Stimulated activated CD4-positive, alpha-beta T cell treated with anti-CD3 and anti-CD28 coated beads, Interleukin-1b, Interleukin-23, amount 100 ng/mL, for 1 hour (primary cell): ENCODE results near the gene DAGLB.
"Not testable (repeated sequence)": the region's sequence is repeated elsewhere in the genome, so short reads cannot be mapped to it uniquely, and the experiment has no call there.

ENCODE experiments used
- DNase-seq, 2 donors: peaks; one replicate each; pipeline ENCODE4 v3.0.0-alpha.2; 2020; ENCODE audit warnings: low read depth in 2 of 2

Gene DAGLB

DNA sequence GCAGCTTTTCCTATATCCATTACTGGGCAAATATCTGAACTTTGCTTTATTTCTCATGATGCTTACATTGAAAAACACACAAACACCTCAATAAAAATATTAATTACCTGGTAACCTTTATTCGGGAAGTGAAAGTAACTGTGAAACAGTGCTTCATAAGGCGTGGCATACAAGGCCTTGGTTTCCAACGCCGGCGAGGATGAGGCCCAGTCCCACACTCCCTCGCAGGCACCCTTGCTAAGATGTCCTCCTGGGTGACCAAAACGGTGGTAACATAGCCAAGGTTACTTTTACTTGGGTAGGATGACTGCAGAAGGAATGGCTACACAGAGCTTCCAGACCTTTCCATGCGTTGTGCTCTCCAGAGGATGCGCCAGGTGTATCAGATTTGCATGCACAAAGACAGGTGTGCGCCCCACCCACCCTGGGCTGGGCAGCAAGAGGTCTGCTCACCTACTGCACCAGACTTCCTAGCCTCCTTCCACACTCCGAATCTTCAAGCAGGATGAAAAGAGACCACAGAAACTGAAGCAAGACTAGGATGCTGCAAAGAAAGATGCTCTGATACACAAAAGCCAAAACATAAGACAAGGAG is 13.3 kb upstream of the DAGLB start:
- DNase-seq, result no peak

DNA sequence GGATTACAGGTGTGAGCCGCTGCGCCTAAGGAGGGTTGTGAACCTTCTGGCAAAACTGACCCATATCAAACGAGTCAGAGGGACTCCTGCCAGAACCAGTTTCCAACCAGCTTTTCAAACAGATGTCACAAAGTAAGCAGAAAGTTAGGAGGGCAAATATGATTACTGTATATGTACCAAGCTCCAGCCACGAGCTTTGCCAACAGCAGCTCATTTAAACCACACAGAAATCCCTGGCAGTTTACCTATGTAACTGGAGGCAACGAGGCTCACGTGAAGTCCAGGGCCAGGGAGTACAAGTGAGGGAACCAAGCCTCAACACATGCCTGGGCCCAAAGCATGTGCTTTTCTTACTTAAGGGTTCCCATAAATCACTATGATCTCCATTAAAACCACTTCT is 12.5 kb upstream of the DAGLB start:
- no peak for DNase-seq

DNA sequence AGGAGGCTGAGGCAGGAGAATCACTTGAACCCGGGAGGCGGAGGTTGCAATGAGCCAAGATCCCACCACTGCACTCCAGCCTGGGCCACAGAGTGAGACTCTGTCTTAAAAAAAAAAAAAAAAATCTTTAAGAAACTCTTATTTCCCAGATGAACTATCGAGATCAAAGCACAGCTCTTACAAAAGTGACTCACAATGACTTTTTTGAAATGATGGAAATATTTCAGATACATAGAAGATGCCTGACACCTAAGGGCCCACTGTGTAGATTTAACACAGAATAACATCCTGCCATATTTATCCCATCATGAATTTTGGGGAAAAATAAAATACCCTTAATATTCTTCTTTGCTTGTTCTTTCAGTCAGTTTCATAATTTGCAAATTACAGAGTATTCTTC is 10.9 kb upstream of the DAGLB start:
- not testable (repeated sequence) for DNase-seq

DNA sequence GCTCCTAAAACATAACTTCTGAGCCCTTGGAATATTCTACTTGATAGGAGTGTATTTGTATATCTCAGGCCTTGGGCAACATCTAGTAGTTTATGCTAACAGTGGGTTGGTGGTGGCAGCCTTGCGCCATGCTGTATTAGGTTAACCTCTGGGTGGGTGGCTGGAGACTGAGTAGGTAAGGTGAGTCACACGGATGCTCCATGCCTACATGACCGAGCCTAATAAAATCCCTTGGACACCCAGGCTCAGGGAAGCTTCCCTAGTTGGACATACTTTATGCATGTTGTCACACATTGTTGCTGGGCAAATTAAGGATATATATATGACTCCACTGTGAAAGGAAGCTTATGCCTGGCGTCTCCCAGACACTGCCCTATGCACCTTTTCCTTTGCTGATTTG is 6.0 kb upstream of the DAGLB start:
- no peak for DNase-seq

DNA sequence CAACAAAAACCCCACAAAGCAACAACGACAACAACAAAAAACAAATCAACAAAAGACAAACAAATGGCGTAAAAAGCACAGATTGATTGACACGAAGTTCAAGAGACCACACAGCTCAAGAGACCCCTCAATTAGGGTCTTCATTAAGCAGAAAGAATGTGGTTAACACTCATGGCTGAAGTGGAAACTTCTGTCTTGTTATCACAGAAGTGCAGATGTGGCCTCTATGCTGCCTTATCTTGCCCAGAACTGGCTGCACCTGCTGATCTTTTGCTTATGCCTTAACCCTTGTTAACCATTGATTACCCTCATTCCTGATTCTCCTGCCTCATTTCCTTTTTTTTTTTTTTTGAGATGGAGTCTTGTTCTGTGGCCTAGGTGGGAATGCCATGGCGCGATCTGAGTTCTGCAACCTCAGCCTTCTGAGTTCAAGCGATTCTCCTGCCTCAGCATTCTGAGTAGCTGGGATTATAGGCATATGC is 3.5 kb upstream of the DAGLB start:
- DNase-seq, result no peak

DNA sequence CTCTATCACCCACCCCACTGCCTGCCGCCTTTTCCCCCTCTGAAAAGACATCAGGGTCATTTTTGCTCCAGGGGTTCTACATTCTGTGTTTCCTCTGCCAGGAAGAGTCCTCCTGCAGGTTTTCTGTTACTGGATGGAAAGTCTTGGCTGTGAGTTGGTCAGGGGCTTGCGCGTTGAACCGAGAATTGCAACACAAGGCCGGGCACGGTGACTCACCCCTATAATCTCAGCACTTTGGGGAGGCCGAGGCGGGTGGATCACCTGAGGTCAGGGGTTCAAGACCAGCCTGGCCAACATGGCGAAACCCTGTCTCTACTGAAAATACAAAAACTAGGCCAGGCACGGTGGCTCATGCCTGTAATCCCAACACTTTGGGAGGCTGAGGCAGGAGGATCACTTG is 2.8 kb upstream of the DAGLB start:
- not testable (repeated sequence) for DNase-seq

DNA sequence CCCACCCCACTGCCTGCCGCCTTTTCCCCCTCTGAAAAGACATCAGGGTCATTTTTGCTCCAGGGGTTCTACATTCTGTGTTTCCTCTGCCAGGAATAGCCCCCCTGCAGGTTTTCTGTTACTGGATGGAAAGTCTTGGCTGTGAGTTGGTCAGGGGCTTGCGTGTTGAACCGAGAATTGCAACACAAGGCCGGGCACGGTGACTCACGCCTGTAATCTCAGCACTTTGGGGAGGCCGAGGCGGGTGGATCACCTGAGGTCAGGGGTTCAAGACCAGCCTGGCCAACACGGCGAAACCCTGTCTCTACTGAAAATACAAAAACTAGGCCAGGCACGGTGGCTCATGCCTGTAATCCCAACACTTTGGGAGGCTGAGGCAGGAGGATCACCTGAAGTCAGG is 2.1 kb upstream of the DAGLB start:
- DNase-seq, result not testable (repeated sequence)

DNA sequence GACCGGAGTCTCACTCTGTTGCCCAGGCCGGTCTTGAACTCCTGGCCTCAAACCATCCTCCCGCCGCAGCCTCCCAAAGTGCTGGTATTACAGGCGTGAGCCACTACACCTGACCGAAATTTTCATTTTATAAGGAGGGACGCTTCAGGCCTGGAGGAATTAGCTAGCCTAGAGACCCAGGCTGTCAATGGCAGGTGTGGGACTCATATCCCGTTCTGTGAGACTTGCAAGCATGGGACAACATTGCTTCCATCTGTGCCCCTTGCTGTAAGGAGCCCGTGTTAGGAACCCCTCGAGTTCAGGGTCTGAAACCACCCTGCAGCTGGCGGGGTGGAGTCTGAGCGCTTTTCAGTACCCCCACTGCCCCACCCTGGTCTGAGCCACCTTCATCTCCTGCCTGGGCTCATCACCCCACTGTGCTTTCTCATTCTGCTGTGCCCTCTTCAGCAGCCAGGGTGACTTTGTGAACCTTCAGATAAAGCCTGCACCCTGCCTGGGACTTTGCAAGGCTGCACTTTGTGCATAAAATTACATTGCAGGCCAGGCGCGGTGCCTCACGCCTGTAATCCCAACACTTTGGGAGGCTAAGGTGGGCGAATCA is 1.3 kb upstream of the DAGLB start:
- DNase-seq, result no peak

DNA sequence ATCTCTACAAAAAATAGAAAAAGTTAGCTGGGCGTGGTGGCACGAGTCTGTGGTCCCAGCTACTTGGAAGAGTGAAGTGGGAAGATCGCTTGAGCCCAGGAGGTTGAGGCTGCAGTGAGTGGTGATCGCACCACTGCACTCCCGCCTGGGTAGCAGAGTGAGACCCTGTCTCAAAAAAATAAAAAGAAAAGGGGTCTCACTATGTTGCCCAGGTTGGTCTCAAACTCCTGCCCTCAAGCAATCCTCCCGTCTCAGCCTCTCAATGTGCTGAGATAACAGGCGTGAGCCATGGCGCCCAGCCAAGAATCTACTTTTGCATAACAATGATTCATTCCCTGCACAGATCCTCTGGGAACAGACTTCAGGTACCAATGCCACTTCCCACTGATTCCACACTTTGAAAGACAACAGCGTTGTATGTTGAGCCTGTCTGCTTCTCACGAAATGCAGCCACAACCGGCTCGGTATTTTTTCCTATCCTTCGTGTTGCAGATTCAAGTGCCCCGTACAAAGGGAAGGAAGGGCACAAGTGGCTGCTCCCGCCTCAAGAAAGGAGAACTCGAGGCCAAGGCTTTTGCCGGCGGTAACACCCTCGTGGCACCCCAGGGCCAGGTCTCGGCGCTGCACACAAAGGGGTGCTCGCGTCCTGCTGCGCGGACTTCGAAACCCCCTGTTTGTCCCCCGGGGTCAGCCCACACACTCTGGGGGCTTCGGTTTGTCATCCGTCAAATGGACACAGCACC is 745 bp downstream of the DAGLB start:
- DNase-seq, result no peak

DNA sequence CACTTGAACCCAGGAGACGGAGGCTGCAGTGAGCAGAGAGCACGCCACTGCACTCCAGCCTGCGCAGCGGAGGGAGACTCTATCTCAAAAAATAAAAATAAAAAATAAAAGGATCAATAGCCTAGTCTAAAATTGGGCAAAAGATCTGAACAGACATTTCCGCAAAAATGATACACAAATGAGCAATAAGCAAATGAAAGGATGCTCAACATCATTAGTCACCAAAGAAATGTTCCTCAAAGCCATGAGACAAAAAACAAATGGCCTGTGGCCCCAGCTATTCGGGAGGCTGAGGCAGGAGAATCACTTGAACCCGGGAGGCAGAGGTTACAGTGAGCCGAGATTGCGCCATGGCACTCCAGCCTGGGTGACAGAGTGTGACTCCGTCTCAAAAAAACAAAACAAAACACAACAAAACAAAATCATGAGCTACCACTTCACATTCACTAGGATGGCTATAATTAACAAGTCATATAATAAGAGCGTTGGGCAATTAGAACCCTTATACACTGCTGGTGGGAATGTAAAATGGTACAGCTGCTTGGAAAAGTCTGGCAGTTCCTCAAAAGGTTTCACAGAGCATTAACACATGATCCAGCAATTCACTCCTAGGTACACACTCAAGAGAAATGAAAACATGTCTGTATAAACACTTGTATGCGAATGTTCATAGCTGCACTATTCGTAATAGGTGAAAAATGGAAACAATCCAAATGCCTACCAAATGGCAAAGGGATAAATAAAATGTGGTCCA is 3.1 kb downstream of the DAGLB start:
- no peak for DNase-seq

DNA sequence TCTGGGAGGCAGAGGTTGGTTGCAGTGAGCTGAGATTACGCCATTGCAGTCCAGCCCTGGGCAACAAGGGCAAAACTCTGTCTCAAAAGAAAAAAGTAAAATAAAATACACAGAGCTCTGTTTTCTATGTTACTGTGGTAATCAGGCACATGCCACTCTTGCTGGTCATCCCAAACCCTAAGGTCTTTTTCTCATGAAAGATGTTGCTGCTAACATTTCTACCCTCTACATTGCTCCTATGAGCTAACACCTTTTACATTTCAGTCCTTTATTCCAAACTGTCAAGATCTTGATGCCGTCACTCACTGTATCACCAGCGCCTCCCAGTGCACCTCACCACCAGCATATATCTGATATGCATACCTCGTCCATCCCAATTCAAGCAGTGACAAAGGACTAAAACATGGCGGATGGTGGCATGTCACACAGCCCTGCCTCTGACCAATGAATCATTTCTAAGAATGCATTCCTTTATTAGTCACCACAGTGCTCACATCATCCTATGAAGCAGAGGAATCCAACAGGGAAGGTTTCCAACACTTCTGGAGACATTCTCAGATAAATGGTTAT is 4.3 kb downstream of the DAGLB start:
- DNase-seq, result no peak

DNA sequence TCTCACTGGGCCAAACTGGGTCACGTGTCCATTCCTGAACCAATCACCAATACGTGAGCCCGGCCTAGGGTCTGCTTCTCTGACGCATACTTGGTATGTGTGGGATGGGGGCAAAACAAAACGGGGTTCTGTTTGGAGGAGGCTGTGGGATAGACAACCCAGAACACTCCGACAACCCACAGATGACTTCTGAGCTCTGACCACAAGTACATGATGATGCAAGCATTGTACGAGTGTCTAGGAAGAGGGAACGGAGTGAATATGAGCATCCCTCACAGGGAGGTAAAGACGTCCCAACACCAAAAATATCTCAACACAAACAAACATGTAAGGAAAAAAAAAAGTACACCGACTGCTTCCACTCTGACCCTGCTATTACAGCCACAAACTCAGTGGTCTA is 5.6 kb downstream of the DAGLB start:
- no peak for DNase-seq

DNA sequence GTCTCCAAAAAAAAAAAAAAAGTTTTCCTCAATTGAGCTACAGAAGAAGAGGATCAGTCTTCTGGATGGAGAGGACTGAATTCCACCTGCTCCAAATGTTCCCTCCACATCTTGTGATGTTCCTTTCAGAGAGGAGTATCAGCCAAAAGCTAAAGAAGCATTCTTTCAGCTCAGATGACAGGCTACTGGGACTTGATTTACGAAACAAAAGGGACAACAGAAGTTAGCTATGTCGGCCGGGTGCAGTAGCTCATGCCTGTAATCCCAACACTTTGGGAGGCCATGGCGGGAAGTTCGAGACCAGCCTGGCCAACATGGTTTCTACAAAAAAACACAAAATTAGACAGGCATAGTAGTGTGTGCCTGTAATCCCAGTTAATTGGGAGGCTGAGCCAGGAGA is 7.4 kb downstream of the DAGLB start:
- no peak for DNase-seq

DNA sequence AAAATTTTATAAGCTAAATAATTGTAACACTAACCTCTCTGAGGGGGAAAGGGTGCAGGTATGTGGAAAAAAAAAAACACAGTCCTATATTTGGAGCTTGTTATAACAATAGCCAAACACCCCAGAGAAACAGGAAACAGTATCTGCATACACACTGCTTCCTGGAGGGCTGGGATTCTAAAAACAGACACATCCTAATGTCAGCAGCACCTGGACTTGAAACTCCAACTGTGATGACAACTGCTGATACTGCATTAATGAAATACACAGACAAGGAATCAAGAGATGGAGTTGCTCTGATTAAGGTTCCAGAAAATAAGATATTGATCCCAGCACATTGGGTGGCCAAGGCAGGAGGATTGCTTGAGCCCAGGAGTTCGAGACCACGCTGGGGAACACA is 9.3 kb downstream of the DAGLB start:
- DNase-seq, result no peak

DNA sequence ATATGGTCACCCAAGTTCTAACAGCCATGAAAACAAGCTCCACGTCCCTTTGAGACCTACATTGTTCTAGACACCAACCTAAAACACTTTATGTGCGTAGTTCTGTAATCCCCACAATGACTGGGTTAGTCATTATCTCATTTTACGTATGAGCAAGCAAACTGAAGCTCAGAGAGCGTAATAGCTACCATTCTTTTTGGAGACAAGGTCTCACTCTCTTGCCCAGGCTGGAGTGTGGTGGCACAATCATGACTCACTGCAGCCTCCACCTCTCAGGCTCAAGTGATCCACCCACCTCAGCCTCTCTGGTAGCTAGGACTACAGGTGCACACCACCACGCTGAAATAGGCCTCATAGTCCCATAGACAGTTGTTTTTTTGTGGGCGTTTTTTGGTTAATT is 10.5 kb downstream of the DAGLB start:
- no peak for DNase-seq

DNA sequence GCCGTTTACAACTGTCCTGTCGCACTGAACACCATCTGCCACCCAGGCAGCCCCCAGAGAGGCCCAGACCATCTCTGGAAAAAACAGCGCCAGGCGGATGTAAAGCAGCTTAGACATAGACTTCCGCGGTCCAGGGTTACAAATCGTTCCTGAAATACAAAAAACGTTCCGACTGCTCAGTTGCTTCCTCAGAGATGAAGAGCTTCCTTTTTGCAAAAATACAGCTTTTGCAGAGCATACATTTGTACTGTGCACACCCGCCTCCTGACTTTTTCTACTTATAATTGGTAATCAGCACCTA is 11.4 kb downstream of the DAGLB start:
- peak in 1 of 2 donors; percentile 10 for DNase-seq

DNA sequence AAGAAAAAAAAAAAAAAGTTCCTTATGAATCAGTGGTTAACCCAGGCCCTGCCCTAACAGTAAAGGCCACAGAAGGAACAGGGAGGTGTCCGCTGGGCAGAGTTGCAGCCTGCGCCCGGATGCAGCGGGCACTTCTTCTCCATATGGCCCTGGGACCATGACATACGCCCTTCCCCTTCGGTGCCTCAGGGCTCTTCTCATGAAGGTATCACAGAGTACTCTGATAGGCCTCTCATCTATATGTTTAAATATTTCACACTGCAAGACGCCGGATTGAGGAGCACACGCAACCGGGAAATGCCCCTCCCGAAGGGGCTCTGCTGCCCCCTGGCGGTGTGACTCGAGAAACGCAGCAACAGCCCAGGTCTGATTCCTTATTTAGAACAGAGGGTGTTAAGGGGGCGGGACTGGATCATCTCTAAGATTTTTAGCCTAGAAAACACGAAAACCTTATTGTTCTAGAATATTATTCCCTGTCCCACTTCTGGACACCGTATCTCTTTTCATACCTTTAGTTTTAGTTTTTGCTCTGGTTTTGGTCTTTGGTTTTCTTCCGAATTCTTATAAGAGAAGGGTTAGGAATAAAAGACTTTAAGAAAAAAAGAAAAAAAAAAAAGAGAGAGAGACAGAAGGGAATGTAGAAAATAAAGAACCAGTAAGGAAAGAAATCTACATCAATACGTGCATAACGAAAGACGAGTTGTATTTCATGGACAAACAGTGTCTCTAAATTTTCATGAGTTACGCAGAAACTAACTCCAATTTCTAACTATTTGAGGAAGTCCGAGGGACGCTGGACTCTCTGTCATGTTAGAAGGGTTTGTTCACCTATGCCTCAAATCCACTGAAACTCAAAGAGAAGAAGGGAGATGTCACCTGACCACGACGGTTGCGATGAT is 12.0 kb downstream of the DAGLB start:
- DNase-seq, result peak; percentile 69 to 87

DNA sequence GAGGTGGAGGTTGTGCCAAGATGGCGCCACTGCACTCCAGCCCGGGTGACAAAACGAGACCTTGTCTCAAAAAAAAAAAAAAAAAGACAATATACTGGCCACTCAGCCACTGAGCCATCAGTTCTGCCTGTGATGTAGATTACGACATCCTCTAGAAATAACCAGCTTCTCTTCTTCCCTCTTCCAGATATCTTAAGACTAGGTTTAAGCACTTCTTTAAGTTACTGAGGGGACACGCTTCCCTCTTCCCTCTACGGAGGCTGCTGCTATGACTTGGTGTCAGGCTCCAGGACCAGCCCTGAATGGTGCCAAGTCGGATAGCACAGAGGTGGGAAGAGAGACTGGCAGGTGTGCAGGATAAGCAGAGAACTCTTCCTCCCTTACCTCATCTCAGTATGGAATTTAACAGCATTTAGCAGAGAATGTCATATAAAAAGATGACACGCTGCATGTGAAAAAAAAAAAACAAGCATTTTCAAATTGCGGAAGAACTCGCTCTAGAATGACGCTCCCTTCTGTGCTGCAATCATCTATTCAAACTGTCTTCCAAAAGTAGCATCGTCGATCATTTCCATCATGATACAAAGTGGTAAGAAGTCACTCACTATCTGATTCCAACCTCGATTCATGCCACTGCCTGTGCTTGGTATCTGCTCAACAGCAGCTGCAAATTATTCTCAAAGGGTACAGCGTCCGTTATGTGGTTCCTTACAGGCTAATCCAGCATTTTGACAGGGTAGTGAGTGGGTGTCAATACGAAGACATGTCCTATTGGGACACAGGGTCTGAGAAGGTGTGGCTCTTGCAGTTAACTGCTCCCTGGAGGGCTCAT is 13.8 kb downstream of the DAGLB start:
- DNase-seq, result no peak

DNA sequence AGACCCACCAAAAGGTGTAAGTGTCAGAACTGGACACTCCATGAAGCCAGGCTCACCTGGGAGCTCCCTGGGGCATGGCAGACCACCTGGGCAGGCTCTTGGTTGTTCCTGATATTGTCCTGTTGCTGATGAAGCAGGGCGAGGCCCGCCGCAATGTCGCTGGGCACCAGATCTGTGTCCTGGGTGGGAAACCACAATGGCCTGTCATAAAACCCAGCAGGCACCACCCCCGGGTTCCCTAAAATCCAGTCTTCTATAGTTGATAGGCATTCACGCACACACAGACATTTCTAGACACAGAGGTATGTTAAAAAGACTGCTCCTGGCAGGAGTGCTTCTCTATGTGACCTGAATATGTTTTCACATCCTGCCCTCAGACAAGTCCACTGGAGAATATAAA is 15.0 kb downstream of the DAGLB start:
- no peak for DNase-seq

DNA sequence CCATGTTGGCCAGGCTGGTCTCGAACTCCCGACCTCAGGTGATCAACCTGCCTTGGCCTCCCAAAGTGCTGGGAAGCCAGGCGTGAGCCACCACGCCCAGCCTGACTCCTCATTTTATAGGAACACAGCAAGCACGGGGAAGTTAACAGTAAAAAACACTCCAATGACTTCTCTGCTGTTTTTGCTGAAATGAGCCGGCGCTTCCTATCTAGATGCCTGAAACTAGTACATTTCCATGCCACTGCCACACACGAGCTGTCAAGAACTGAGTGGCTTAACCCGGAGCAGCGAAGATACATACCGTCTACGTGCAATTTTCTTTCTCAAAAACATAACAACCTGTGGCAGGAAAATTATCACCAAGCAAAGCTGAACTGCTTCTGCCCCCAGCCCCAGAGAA is 16.8 kb downstream of the DAGLB start:
- no peak for DNase-seq
